OCI-LY1 (cell line): ENCODE results near the gene TTN.

Experiments
- H2AFZ ChIP-seq: fragments of 200-600 bp; sonication (generic), shearing (Covaris generic); 2 replicates; pipeline ENCODE4 v1.6.0; 2014; ENCODE audit warnings: antibody characterized with exemption, mild to moderate bottlenecking, low read length
- H3F3A ChIP-seq: fragments of 200-600 bp; sonication (generic), shearing (Covaris generic); 2 replicates; pipeline ENCODE4 v1.6.0; 2014; ENCODE audit warnings: mild to moderate bottlenecking, antibody characterized with exemption, low read length, moderate library complexity; ENCODE audit not compliant: insufficient read depth
- H3K27ac ChIP-seq: fragments of 200-600 bp; sonication (generic); 2 replicates; pipeline ENCODE4 v1.5.1; 2014; ENCODE audit warnings: low read length, mixed run types, mild to moderate bottlenecking, low read depth; ENCODE audit not compliant: poor library complexity, severe bottlenecking
- H3K27me3 ChIP-seq: fragments of 200-600 bp; sonication (generic); 2 replicates; pipeline ENCODE4 v1.6.0; 2014; ENCODE audit warnings: antibody characterized with exemption, mild to moderate bottlenecking, low read length, moderate library complexity; ENCODE audit not compliant: insufficient read depth
- H3K36me3 ChIP-seq: fragments of 200-600 bp; sonication (generic); 2 replicates; pipeline ENCODE4 v1.6.1; 2014; ENCODE audit warnings: mild to moderate bottlenecking, antibody characterized with exemption, low read length, moderate library complexity, mixed read lengths; ENCODE audit not compliant: insufficient read depth
- H3K4me1 ChIP-seq: fragments of 200-600 bp; sonication (generic); 2 replicates; pipeline ENCODE4 v1.5.1; 2014; ENCODE audit warnings: mild to moderate bottlenecking, low read length, moderate library complexity; ENCODE audit not compliant: insufficient read depth, severe bottlenecking
- H3K4me2 ChIP-seq: fragments of 200-600 bp; sonication (generic), shearing (Covaris generic); 2 replicates; pipeline ENCODE4 v1.6.1; 2014; ENCODE audit warnings: low read length
- H3K4me3 ChIP-seq: fragments of 200-600 bp; sonication (generic); 2 replicates; pipeline ENCODE4 v1.5.1; 2014; ENCODE audit warnings: low read length, low read depth, mild to moderate bottlenecking, mixed read lengths; ENCODE audit not compliant: poor library complexity, severe bottlenecking
- H3K79me2 ChIP-seq: fragments of 200-600 bp; shearing (Covaris generic); 2 replicates; pipeline ENCODE4 v1.6.1; 2016; ENCODE audit warnings: mixed run types, low read length, mixed read lengths; ENCODE audit not compliant: insufficient read depth
- H3K9ac ChIP-seq: fragments of 200-600 bp; sonication (generic), shearing (Covaris generic); 2 replicates; pipeline ENCODE4 v1.6.1; 2014; ENCODE audit warnings: mild to moderate bottlenecking, low read length, mixed read lengths
- H3K9me2 ChIP-seq: fragments of 200-600 bp; sonication (generic), shearing (Covaris generic); 2 replicates; pipeline ENCODE4 v1.6.1; 2014; ENCODE audit warnings: low read depth, mild to moderate bottlenecking, low read length, mixed read lengths
- H3K9me3 ChIP-seq: fragments of 200-600 bp; shearing (Covaris generic); 2 replicates; pipeline ENCODE4 v1.6.1; 2014; ENCODE audit warnings: low read length, mixed read lengths
- H4K20me1 ChIP-seq: fragments of 200-600 bp; sonication (generic), shearing (Covaris generic); 2 replicates; pipeline ENCODE4 v1.6.0; 2016; ENCODE audit warnings: mild to moderate bottlenecking, low read length; ENCODE audit not compliant: insufficient read depth
- EZH2 ChIP-seq: fragments of 200-600 bp; sonication (generic), shearing (Covaris generic); IDR thresholded peaks from 2 replicates; pipeline ENCODE4 v1.8.0; 2017; ENCODE audit warnings: borderline replicate concordance, mixed run types, mild to moderate bottlenecking, antibody characterized with exemption, low read length, moderate library complexity, mixed read lengths
- TF ChIP-seq, protein P1 (sequence below): fragments of 200-600 bp; sonication (generic), shearing (Covaris generic); IDR thresholded peaks from 2 replicates; pipeline ENCODE4 v1.5.1; 2017; ENCODE audit warnings: mild to moderate bottlenecking, antibody characterized with exemption, low read length, moderate library complexity, mixed read lengths

The TTN gene

DNA sequence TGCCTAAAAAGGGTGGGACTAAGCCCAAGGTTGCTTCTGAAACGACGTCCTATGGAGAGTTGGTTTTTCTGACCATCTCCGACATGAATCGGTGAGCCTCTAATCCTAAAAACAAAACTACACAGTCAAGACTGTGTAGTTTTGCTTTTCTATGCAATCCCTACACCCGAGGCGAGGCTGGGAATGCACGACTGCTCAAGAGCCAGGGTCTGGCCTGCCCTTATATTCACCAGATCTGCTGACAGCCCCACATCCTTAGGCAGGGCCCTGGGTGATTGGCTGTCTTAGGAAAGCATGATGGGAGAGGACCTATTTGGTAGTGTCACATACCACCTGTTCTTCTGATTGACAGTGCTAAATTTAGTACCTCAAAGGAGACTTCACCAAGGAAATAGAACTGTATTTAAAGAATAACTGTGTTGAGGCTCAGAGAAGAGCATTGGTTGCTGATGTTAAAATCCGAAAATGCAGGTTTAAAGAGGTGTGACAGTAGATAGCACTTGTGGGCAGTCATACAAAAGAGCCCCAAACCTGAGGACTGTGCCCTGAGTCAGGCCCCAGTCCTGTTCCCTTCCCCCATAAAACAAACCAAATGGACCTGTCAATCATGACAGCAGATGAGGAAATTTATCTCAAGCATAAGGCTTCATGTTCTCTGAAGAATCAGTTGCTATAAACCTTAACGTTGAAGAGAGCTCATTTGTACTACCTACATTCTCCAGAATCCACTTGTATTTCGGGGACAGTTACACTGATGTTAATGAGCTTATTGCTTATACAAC lies at the start of gene TTN:
TSS of gene TTN (minus strand) at position 197 of the 782 bp plus-strand sequence. CDS start 2,781 bp downstream, outside the sequence.
- H3K4me2 ChIP-seq, result peak within 1 kb of the TSS; percentile 55
- no peaks in the 10 kb centered on the region for H3K9me2 ChIP-seq
- peaks cover 19% of the 10 kb centered on the region for H3K36me3 ChIP-seq
- H3K9me3 ChIP-seq, result no peaks in the 10 kb centered on the region
- no peaks in the 10 kb centered on the region for H3K27me3 ChIP-seq
- peaks cover 16% of the 10 kb centered on the region for H3K79me2 ChIP-seq
- H3K27ac ChIP-seq, result peak within 1 kb of the TSS; percentile 81
- H4K20me1 ChIP-seq, result no peaks in the 10 kb centered on the region
- peak within 1 kb of the TSS; percentile 67 for H3K4me3 ChIP-seq
- H3K9ac ChIP-seq, result peak within 1 kb of the TSS; percentile 62
- H2AFZ ChIP-seq, result no peak within 1 kb of the TSS
- TF ChIP-seq EZH2, result no peak
- TF ChIP-seq, protein P1, sequence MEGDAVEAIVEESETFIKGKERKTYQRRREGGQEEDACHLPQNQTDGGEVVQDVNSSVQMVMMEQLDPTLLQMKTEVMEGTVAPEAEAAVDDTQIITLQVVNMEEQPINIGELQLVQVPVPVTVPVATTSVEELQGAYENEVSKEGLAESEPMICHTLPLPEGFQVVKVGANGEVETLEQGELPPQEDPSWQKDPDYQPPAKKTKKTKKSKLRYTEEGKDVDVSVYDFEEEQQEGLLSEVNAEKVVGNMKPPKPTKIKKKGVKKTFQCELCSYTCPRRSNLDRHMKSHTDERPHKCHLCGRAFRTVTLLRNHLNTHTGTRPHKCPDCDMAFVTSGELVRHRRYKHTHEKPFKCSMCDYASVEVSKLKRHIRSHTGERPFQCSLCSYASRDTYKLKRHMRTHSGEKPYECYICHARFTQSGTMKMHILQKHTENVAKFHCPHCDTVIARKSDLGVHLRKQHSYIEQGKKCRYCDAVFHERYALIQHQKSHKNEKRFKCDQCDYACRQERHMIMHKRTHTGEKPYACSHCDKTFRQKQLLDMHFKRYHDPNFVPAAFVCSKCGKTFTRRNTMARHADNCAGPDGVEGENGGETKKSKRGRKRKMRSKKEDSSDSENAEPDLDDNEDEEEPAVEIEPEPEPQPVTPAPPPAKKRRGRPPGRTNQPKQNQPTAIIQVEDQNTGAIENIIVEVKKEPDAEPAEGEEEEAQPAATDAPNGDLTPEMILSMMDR, result no peak
- H3K4me1 ChIP-seq, result peaks cover 44% of the 10 kb centered on the region
- no peaks in the 10 kb centered on the region for H3F3A ChIP-seq

DNA sequence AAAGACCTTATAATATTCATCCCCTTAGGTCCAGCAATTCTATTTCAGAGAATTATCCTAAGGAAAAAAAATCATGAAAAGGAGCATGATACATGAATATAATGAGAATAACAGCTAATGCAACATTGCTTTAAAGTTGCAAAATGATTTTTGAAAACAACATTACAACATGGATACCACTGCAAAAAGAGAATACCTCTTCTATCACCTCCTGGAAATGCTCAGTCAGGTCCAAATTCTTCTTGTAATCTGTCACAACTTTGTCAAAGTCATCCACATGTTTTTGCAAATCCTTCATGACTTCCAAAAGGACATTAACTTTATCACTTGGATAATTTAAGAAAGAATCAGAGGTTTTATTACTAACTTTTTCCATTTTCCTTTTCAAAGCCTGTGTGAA lies 47.9 kb upstream of the TTN start:
- no peak overlapping the region for H3K27ac ChIP-seq
- no peak overlapping the region for H2AFZ ChIP-seq
- TF ChIP-seq, protein P1, result no peak
- TF ChIP-seq EZH2, result no peak

DNA sequence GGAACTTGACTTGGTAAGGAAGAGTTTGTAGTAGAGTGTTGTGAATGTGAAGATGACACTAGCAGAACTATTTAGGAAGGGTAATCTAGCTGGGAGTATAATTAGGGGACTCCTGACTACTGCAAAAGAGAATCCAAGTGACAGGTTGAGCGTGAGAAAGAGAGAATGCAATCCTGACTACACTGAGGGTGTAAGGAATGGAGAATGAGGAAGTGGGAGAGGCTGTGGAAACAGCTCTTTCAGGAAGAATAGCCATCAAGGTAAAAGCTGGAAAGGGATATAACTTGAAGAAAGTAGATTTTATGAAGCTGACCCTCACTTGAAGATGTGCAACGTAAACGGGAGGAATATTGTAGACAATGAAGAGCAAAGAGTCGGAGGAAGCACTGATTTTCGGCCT lies 41.1 kb upstream of the TTN start:
- H2AFZ ChIP-seq, result no peak overlapping the region
- no peak overlapping the region for H3K27ac ChIP-seq
- H3K9me3 ChIP-seq, result no peaks in the 10 kb centered on the region
- no peak overlapping the region for H3K4me3 ChIP-seq
- H3K9ac ChIP-seq, result no peak overlapping the region
- H3K36me3 ChIP-seq, result peaks cover 10% of the 10 kb centered on the region; the same call in 1 of the 2 replicates
- H3K9me2 ChIP-seq, result no peaks in the 10 kb centered on the region
- no peaks in the 10 kb centered on the region for H3F3A ChIP-seq
- no peaks in the 10 kb centered on the region for H4K20me1 ChIP-seq
- no peak overlapping the region for H3K4me2 ChIP-seq
- H3K27me3 ChIP-seq, result no peaks in the 10 kb centered on the region
- H3K79me2 ChIP-seq, result no peaks in the 10 kb centered on the region
- TF ChIP-seq, protein P1, result no peak
- no peak for TF ChIP-seq EZH2
- H3K4me1 ChIP-seq, result no peaks in the 10 kb centered on the region

More for the DNA sequence above, 47.9 kb upstream of the TTN start:
- H3K79me2 ChIP-seq, result no peaks in the 10 kb centered on the region
- no peak overlapping the region for H3K4me3 ChIP-seq
- no peaks in the 10 kb centered on the region for H3K27me3 ChIP-seq
- no peaks in the 10 kb centered on the region for H3F3A ChIP-seq
- H3K9me3 ChIP-seq, result no peaks in the 10 kb centered on the region
- no peaks in the 10 kb centered on the region for H3K36me3 ChIP-seq
- H4K20me1 ChIP-seq, result no peaks in the 10 kb centered on the region
- no peaks in the 10 kb centered on the region for H3K4me1 ChIP-seq
- no peak overlapping the region for H3K9ac ChIP-seq
- no peaks in the 10 kb centered on the region for H3K9me2 ChIP-seq
- no peak overlapping the region for H3K4me2 ChIP-seq
